Activated naive CD8-positive, alpha-beta T cell treated with anti-CD3 and anti-CD28 coated beads, Interleukin-2, amount 10 ng/mL, durations not matched to agents 7 days and 5 days (primary cell): ENCODE data around the gene SURF4. TPM values are rescaled to one million over a fixed set of nuclear protein-coding genes. Genes with fewer than 3 reads are reported as not detected.
A peak's percentile ranks its signal among the peaks of the same experiment; 100 is the strongest.

Experiments
- ATAC-seq: fragments of 150-1000 bp; cut with Tn5 transposase; one replicate; pipeline ENCODE4 v1.10.0; 2021; ENCODE audit warnings: low read depth, moderate library complexity
- POLR2A ChIA-PET: fragments of 350-600 bp; sonication (Branson Sonifier 250); formaldehyde crosslinking; loops from one replicate; lab custom pipeline; 2021; ENCODE audit warnings: antibody characterized with exemption; lab: Charles Lee
- DNase-seq: peaks from one replicate; pipeline ENCODE4 v3.0.0; 2021
- H3K27ac Mint-ChIP-seq: one replicate; pipeline ENCODE4 v1.8.0; 2022; ENCODE audit warnings: mild to moderate bottlenecking, mixed read lengths
- H3K27me3 Mint-ChIP-seq: one replicate; pipeline ENCODE4 v1.8.0; 2022; ENCODE audit warnings: mild to moderate bottlenecking, moderate library complexity, mixed read lengths
- H3K36me3 Mint-ChIP-seq: one replicate; pipeline ENCODE4 v1.8.0; 2021; ENCODE audit warnings: mild to moderate bottlenecking, mixed read lengths
- H3K4me1 Mint-ChIP-seq: one replicate; pipeline ENCODE4 v1.8.0; 2021; ENCODE audit warnings: mixed read lengths
- H3K4me3 Mint-ChIP-seq: one replicate; pipeline ENCODE4 v1.8.0; 2022; ENCODE audit warnings: mild to moderate bottlenecking, moderate library complexity, mixed read lengths
- H3K9me3 Mint-ChIP-seq: one replicate; pipeline ENCODE4 v1.8.0; 2021; ENCODE audit warnings: mixed read lengths
- total RNA-seq, 2 experiments: library from RNA; stranded (reverse); gene quantifications; one replicate each; pipeline ENCODE4 v1.2.3, GENCODE V29; 2021

Gene SURF4
- total RNA-seq, 2 experiments from 2014 or later = 160 to 161 TPM

DNA sequence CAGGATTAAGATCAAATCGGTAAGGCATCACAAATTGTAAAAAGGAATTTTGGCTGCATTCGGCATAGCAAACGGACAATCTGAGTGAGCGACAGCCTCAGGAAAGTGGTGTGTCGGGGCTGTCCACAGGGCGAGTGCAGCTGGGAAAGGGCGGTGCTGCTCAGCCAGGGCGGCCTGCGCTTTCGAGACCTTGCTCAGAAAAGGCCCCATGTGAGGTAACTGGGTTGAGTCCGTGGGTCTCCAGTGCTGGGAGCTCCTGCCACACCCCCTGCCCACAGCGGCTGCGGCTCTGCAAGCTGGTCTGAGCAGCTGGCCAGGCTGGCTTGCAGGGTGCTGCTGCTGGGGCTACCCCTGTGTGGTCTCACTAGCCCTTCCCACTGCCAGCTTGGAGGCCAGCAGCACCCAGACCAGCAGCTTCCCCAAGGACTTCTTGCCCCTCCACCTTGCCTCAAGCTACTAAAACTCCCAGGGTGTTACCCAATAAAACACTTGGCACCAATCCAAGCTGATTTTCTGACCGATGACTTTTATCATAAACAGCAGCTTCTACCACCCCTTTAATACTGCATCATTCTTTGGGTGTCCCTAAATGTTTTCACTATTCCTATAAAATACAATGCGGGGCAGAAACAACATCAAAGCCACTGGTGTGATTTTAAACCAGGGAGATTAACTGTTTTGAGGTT is 13.4 kb downstream of the SURF4 start:
- Mint-ChIP-seq H3K36me3 (peaks cover 24% of the 10 kb centered on the region), H3K27ac (no peak overlapping the region), H3K4me3 (no peak overlapping the region), H3K4me1 (peaks cover 28% of the 10 kb centered on the region), H3K27me3 (no peaks in the 10 kb centered on the region), H3K9me3 (no peaks in the 10 kb centered on the region)
- DNase-seq (no peak), ATAC-seq (no peak)
- POLR2A ChIA-PET = interaction anchor here (0.6 to 1.5 kb wide), 3 partner anchors 9 to 14 kb away, joined by 4 to 11 read pairs (median 6); partner anchors contain the start of genes MED22 and RPL7A

DNA sequence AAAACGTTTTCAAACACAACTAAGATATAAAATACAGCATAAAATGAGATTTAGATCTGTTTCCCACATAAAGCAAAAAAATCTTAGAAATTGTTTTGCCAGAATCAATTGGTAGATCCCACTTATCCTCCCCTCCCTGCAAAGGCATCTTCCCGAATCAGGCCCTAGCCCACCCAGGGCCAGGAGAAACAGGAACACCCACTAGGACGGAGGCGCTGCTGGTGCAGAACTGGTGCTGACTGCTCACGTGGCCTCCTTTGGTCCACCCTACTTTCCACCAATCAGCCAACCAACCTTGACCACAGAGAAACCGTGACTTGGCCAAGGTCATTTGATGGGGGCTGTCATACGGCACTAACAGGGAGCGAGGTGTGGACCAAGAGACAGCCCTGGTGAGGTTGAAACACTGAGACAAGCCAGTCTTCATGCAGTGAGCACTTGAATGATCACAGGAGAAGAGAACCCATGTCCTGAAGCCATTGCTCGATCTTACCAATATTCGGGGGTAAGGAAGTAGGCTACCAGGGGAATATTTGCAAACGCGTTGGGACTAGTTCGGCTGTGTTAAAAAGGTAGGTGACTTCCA is 14.3 kb downstream of the SURF4 start:
- POLR2A ChIA-PET = interaction anchor here (1.4 kb wide), 1 partner anchor 13 kb away, joined by 6 read pairs; the partner anchor contains the start of genes MED22 and RPL7A
- DNase-seq (no peak), ATAC-seq (no peak)
- Mint-ChIP-seq H3K9me3 (no peaks in the 10 kb centered on the region), H3K4me3 (no peak overlapping the region), H3K36me3 (peaks cover 24% of the 10 kb centered on the region), H3K27me3 (no peaks in the 10 kb centered on the region), H3K27ac (no peak overlapping the region), H3K4me1 (peaks cover 31% of the 10 kb centered on the region)

DNA sequence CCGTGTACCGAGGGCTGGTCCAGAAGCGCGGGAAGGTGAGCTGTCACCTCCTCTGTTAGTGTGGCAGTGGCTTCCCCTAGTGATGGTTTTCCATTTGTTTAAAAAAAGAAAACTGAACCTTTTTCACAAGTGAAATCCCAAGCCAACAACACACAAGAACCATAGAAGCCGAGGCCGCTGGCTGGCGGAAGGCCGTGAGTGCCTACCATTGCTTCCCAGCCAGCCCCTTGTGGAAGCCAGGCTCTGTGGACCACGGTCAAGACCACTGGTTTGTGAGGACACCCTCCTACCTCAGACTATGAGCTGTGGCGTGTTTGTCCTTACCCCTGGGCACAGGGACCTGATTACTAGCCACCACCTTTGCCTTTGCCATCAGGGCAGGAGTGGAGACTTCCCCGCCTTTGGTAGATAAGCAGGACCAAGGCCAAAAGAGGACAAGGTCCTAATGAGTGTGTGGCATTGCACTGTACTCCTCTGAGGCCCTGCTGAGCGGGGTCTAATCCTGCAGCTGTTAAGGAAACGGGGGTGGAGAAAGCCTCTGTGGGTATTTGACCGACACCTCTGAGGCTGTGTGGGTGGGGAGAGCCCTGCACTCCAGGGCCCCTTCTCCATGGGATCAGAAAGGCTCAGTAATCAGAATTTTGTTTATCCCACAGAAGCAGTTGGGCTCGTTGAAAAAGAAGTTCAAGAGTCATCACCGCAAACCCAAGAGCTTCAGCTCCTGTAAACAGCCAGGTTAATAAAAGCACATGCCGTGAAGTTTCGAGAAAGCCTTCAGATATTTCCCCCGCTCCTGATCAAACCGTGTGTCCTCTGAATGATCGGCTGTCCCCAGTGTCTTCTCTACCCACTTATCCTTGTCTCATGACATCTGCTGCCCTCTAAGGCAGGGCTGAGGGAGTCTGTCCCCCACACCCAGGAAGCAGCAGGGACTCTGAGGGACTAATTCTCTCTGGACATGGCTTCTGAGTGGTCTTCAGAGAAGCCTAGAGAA is 15.2 kb downstream of the SURF4 start:
- POLR2A ChIA-PET = interaction anchor here (1.0 to 8.3 kb wide), 2 partner anchors 10 to 12 kb away, joined by 3 to 162 read pairs; no protein-coding TSS in a partner anchor
- Mint-ChIP-seq H3K27me3 (no peaks in the 10 kb centered on the region), H3K4me1 (peaks cover 31% of the 10 kb centered on the region), H3K36me3 (peaks cover 18% of the 10 kb centered on the region), H3K4me3 (no peak overlapping the region), H3K9me3 (no peaks in the 10 kb centered on the region), H3K27ac (peak overlapping the region; percentile 62)
- ATAC-seq (no peak), DNase-seq (no peak)

DNA sequence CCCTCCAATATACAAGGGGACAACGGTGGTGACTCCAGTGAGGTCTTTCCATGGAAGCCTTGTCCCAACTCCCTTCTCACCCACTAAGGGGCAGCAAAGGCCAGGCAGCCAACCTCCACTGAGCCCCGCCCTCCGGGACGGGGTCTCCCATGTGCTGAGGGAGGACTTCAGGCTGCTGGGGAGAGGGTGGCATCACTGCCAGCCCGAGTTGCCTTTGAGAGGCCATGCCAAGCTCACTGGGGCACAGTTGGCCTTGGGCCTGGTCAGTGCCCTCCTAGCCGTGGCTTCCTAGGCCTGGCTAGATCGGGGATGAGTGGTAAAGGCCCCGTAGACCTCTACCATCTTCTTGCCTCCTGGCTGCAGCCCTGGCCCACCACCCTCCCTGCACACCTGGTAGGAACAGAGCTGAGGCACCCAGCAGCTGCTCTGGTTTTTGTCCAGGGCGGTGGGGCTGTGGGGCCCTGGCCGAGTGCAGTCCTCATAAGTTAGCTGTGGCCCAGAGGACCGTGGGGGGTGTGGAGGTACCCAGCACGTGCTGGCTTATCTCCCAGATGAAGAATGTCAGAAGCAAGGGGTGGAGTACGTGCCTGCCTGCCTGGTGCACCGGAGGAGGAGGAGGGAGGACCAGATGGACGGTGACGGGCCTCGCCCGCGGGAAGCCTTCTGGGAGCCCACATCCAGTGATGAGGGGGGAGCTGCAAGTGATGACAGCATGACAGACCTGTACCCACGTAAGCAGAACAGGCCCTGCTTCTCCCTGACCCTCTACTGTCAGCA is 16.3 kb downstream of the SURF4 start:
- Mint-ChIP-seq H3K4me3 (no peak overlapping the region), H3K36me3 (peaks cover 15% of the 10 kb centered on the region), H3K4me1 (peaks cover 29% of the 10 kb centered on the region), H3K27ac (peak overlapping the region; percentile 56), H3K9me3 (no peaks in the 10 kb centered on the region), H3K27me3 (no peaks in the 10 kb centered on the region)
- ATAC-seq (no peak), DNase-seq (no peak)
- POLR2A ChIA-PET = interaction anchor here (0.7 to 8.3 kb wide), 3 partner anchors 9 to 13 kb away, joined by 3 to 162 read pairs (median 3); no protein-coding TSS in a partner anchor

DNA sequence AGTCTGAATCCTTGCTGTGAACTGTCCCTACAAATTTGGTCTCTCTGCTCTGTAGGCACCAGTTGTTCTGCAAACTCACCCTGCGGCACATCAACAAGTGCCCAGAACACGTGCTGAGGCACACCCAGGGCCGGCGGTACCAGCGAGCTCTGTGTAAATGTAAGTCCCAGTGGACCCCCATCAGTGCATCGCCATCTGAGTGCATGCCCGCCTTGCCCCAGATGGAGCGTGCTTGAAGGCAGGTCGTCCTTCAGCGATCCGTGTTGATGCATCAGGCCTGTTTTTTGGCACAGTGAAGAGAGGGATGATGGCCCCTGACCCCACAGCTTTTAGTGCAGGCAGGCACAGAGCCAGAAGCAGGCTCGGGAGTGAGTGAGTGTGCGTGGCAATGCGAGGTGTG is 18.2 kb downstream of the SURF4 start:
- Mint-ChIP-seq H3K27me3 (no peaks in the 10 kb centered on the region), H3K4me3 (peak overlapping the region; percentile 89), H3K4me1 (peaks cover 31% of the 10 kb centered on the region), H3K27ac (peak overlapping the region; percentile 68), H3K9me3 (no peaks in the 10 kb centered on the region), H3K36me3 (peaks cover 9% of the 10 kb centered on the region)
- ATAC-seq (no peak), DNase-seq (no peak)
- POLR2A ChIA-PET = interaction anchor here (0.9 to 8.3 kb wide), 4 partner anchors 10 to 171 kb away, joined by 3 to 162 read pairs (median 20); partner anchors contain the start of genes MED22, RPL7A and STKLD1

DNA sequence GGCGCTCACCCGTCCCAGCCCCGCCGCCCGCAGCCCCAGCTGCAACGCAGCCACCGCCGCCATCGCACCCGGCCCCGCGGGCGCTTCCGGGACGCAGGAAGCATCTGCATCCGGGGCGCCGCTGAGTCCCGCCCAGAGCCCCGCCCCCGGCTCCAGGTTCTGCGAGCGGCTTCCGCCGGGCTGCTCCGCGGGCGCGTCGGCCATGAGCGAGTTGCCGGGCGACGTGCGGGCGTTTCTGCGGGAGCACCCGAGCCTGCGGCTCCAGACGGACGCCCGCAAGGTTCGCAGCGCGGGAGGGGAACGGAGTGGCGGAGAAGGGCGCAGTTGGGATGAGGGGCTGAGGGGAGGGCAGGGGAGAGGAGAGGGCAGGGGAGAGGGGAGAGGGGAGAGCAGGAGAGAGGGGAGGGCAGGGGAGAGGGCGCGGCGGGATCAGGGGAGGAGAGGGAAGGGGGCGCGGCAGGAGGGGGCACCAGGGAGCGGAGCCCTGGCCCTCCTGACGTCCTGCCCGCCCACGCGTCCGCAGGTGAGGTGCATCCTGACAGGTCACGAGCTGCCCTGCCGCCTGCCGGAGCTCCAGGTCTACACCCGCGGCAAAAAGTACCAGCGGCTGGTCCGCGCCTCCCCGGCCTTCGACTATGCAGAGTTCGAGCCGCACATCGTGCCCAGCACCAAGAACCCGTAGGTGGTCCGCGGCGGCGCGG is 19.3 kb downstream of the SURF4 start, which contains the start of the genes SURF1 and SURF2:
SURF1 (minus strand) TSS at position 97 of the 701 bp plus-strand sequence; CDS start at position 63, 34 bp downstream.
SURF2 (plus strand) TSS at position 160 of the 701 bp plus-strand sequence; CDS start at position 203, 43 bp downstream.
- peaks cover 16% of the 10 kb centered on the region for H3K36me3 Mint-ChIP-seq
- H3K4me3 Mint-ChIP-seq = peak within 1 kb of the TSS; percentile 93
- no peaks in the 10 kb centered on the region for H3K9me3 Mint-ChIP-seq
- POLR2A ChIA-PET = interaction anchor here (0.7 to 8.3 kb wide), 13 partner anchors 8 to 1002 kb away, joined by 3 to 162 read pairs (median 4); partner anchors contain the start of genes MED22, REXO4, RPL7A and SETX
- H3K4me1 Mint-ChIP-seq = peaks cover 27% of the 10 kb centered on the region
- peak; percentile 89 for ATAC-seq
- H3K27ac Mint-ChIP-seq = peak within 1 kb of the TSS; percentile 86
- peak; percentile 95 for DNase-seq
- no peaks in the 10 kb centered on the region for H3K27me3 Mint-ChIP-seq

DNA sequence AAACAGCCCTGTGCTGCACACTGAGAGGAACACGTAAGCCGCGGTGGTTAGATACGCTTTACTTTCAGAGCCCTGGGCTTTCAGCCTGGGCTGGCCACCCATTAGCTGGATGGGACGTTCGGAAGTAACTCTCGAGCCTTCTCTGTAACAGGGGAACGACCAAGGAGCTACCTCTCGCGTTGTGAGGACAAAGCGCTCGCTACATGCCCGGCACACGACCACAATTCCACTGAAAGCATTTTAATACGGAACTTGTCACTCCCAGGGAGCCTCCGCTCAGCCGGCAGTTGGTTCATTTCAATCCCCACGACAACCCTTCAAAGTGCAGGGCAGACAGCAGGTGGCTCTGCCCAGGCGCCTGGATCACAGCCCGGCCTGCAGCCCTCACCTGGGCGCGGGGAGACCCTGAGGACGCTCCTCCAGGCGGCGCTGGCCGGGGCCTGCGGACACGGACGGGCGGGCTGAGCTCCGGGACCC is 19.9 kb downstream of the SURF4 start:
- Mint-ChIP-seq H3K27ac (peak overlapping the region; percentile 86), H3K9me3 (no peaks in the 10 kb centered on the region), H3K36me3 (peaks cover 17% of the 10 kb centered on the region), H3K27me3 (no peaks in the 10 kb centered on the region), H3K4me3 (peak overlapping the region; percentile 93), H3K4me1 (peaks cover 24% of the 10 kb centered on the region)
- peak; percentile 40 for ATAC-seq
- POLR2A ChIA-PET = interaction anchor here (1.0 to 8.3 kb wide), 8 partner anchors 8 to 62 kb away, joined by 3 to 162 read pairs (median 6); partner anchors contain the start of genes MED22, REXO4, RPL7A and STKLD1
- DNase-seq = no peak

DNA sequence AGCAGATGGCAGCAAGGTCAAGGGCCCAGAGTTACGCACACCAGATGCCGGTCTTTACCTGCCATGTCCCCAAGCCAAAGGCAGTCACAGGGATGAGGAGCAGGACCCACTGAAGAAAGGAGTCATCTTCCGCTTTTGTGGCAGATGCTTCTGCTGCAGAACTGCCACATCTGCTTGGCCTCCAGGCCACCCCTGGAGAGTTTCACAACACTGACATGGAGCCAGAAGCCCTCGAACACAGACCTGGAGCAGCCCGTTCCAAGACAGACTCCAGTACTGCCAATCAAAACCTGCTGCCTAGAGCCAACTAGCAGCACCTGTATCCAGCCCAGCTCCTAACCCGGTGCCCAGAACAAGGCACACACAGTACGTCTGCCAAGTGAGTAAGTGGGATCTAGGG is 21.1 kb downstream of the SURF4 start:
- no peaks in the 10 kb centered on the region for H3K9me3 Mint-ChIP-seq
- no peak for DNase-seq
- POLR2A ChIA-PET = interaction anchor here (0.6 to 8.3 kb wide), 3 partner anchors 14 to 18 kb away, joined by 3 to 162 read pairs (median 3); no protein-coding TSS in a partner anchor

DNA sequence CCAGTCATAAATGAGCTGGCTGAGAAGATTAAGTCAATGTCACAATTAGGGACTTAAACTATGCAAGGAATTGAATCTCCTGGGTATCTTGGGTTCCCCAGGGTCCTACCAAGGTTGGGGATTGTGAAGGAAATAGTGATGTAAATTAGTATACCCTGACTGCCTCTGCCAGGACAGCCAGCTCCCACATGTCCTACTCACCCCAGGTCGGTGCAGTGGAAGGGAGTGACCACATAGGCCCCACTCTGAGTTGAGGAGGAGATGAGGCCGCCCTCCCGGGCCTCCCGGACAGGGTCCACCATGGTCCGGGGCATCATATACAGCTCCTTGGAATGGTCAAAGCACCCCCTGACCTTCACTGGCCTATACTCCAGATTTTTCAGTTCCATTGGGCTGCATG is 22.3 kb downstream of the SURF4 start:
- no peak for ATAC-seq
- no peaks in the 10 kb centered on the region for H3K9me3 Mint-ChIP-seq
- POLR2A ChIA-PET = interaction anchor here (8.3 kb wide), 1 partner anchor 19 kb away, joined by 162 read pairs; no protein-coding TSS in a partner anchor
- H3K4me1 Mint-ChIP-seq = peaks cover 37% of the 10 kb centered on the region
- H3K27me3 Mint-ChIP-seq = no peaks in the 10 kb centered on the region
- no peak for DNase-seq
- no peak overlapping the region for H3K27ac Mint-ChIP-seq
- H3K36me3 Mint-ChIP-seq = peaks cover 30% of the 10 kb centered on the region
- H3K4me3 Mint-ChIP-seq = no peak overlapping the region

More for the DNA sequence above, 21.1 kb downstream of the SURF4 start:
- peaks cover 21% of the 10 kb centered on the region for H3K36me3 Mint-ChIP-seq
- peak overlapping the region; percentile 93 for H3K4me3 Mint-ChIP-seq
- peaks cover 30% of the 10 kb centered on the region for H3K4me1 Mint-ChIP-seq
- H3K27ac Mint-ChIP-seq = no peak overlapping the region
- no peak for ATAC-seq
- H3K27me3 Mint-ChIP-seq = no peaks in the 10 kb centered on the region

DNA sequence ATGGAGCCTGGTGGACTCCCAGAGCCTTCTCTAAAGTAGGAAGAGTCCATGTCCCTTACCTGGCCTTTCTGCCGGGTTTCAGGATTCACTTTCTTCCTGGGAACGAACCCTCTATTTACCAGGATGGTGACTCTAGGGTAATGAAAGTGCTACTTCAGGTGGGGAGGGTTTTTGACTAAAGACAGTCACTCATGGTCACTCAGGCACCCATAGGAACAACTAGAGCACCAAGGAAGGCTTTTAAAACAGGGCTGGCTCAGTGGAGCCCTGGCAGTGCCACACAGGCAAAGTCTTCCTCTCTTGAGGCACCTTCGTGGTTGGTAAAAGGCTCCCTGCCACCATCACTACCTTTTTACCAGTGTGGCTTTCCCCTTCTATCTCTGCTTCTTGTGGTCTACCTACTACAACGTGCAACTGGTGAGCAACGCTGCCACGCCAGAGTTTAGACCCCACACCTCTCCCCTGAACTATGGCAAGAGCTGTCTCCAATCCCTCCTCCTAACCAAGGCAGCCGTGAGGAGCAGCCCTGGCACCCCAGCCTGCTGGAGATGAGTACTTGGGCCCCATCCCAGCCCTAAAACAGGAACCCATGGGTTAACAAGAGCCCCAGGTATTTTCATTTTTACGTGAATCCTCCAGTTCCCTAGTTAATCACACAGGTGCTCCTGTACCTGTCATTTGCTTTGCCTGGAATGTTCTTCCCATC is 23.1 kb downstream of the SURF4 start:
- no peak for ATAC-seq
- DNase-seq = no peak
- H3K36me3 Mint-ChIP-seq = peaks cover 33% of the 10 kb centered on the region
- POLR2A ChIA-PET = interaction anchor here (6.5 to 8.3 kb wide), 2 partner anchors 19 to 20 kb away, joined by 147 to 162 read pairs; no protein-coding TSS in a partner anchor
- H3K4me1 Mint-ChIP-seq = peaks cover 30% of the 10 kb centered on the region
- no peaks in the 10 kb centered on the region for H3K9me3 Mint-ChIP-seq
- no peak overlapping the region for H3K4me3 Mint-ChIP-seq
- peak overlapping the region; percentile 54 for H3K27ac Mint-ChIP-seq
- H3K27me3 Mint-ChIP-seq = no peaks in the 10 kb centered on the region
